WTC11 (cell line): ENCODE results near the gene ZNF827. TPM values are rescaled to one million over a fixed set of nuclear protein-coding genes. Genes with fewer than 3 reads are reported as not detected.

ENCODE experiments used
- ATAC-seq: fragments of 200-7000 bp; cut with Tn5 transposase; 2 replicates; pipeline ENCODE4 v1.10.0; 2021; ENCODE audit warnings: mild to moderate bottlenecking, moderate library complexity
- CTCF ChIA-PET: fragments of 300-600 bp; sonication (Branson Sonifier 250); formaldehyde crosslinking; loops from one replicate; lab custom pipeline; 2021; ENCODE audit warnings: antibody characterized with exemption; lab: Charles Lee
- POLR2A ChIA-PET: fragments of 350-600 bp; sonication (Branson Sonifier 250); formaldehyde crosslinking; loops from one replicate; lab custom pipeline; 2021; ENCODE audit warnings: antibody characterized with exemption; lab: Charles Lee
- DNase-seq: peaks from one replicate; pipeline ENCODE4 v3.0.0; 2021; ENCODE audit warnings: low spot score
- H3K27ac Mint-ChIP-seq: 2 replicates; pipeline ENCODE4 v1.8.0; 2021; ENCODE audit warnings: mixed read lengths
- H3K27me3 Mint-ChIP-seq: 2 replicates; pipeline ENCODE4 v1.8.0; 2021; ENCODE audit warnings: low read depth, mild to moderate bottlenecking, moderate library complexity, mixed read lengths
- H3K36me3 Mint-ChIP-seq: 2 replicates; pipeline ENCODE4 v1.8.0; 2021; ENCODE audit warnings: mixed read lengths
- H3K4me1 Mint-ChIP-seq: 2 replicates; pipeline ENCODE4 v1.8.0; 2022; ENCODE audit warnings: mixed read lengths
- H3K4me3 Mint-ChIP-seq: 2 replicates; pipeline ENCODE4 v1.8.0; 2021; ENCODE audit warnings: mild to moderate bottlenecking, moderate library complexity, mixed read lengths
- H3K9me3 Mint-ChIP-seq: 2 replicates; pipeline ENCODE4 v1.8.0; 2021; ENCODE audit warnings: mixed read lengths
- ATF3 ChIP-seq: sonication (generic); formaldehyde crosslinking; conservative IDR thresholded peaks from 2 replicates; pipeline ENCODE4 v1.8.1; 2022; ENCODE audit warnings: mild to moderate bottlenecking, missing genetic modification reagents
- CREB1 ChIP-seq: sonication (generic); formaldehyde crosslinking; IDR thresholded peaks from 2 replicates; pipeline ENCODE4 v1.8.0; 2023; ENCODE audit warnings: mild to moderate bottlenecking, missing genetic modification reagents
- CTCF ChIP-seq: fragments of 200-600 bp; IDR thresholded peaks from 2 replicates; pipeline ENCODE4 v1.8.0; 2022; ENCODE audit warnings: antibody characterized with exemption
- ERG ChIP-seq: fragments of 250-450 bp; sonication (Bioruptor Pico); IDR thresholded peaks from 2 replicates; pipeline ENCODE4 v1.8.0; 2021; ENCODE audit warnings: mild to moderate bottlenecking
- FOXJ3 ChIP-seq: sonication (generic); formaldehyde crosslinking; IDR thresholded peaks from 2 replicates; pipeline ENCODE4 v1.9.0; 2021; ENCODE audit warnings: missing genetic modification reagents, mild to moderate bottlenecking, borderline replicate concordance
- FOXK1 ChIP-seq: sonication (generic); formaldehyde crosslinking; IDR thresholded peaks from 2 replicates; pipeline ENCODE4 v1.8.0; 2022; ENCODE audit warnings: mild to moderate bottlenecking, moderate library complexity, missing genetic modification reagents
- GRHL2 ChIP-seq: fragments of 250-450 bp; sonication (Bioruptor Pico); IDR thresholded peaks from 2 replicates; pipeline ENCODE4 v1.8.0; 2022; ENCODE audit warnings: mild to moderate bottlenecking, moderate library complexity; ENCODE audit not compliant: insufficient replicate concordance, severe bottlenecking
- HMGXB4 ChIP-seq: sonication (generic); formaldehyde crosslinking; IDR thresholded peaks from 2 replicates; pipeline ENCODE4 v1.8.1; 2023; ENCODE audit warnings: mild to moderate bottlenecking, moderate library complexity, missing genetic modification reagents
- IRF2 ChIP-seq: sonication (generic); formaldehyde crosslinking; IDR thresholded peaks from 2 replicates; pipeline ENCODE4 v1.8.0; 2022; ENCODE audit warnings: low read depth, missing genetic modification reagents, borderline replicate concordance
- KAT7 ChIP-seq: sonication (generic); formaldehyde crosslinking; IDR thresholded peaks from 2 replicates; pipeline ENCODE4 v1.8.1; 2023; ENCODE audit warnings: missing genetic modification reagents, mild to moderate bottlenecking, borderline replicate concordance
- NFE2L1 ChIP-seq: sonication (generic); formaldehyde crosslinking; IDR thresholded peaks from 2 replicates; pipeline ENCODE4 v1.8.1; 2023; ENCODE audit warnings: missing genetic modification reagents
- NR2C2 ChIP-seq: sonication (generic); formaldehyde crosslinking; IDR thresholded peaks from 2 replicates; pipeline ENCODE4 v1.8.0; 2022; ENCODE audit warnings: mild to moderate bottlenecking, missing genetic modification reagents
- STAT6 ChIP-seq: sonication (generic); formaldehyde crosslinking; conservative IDR thresholded peaks from 2 replicates; pipeline ENCODE4 v1.8.1; 2023; ENCODE audit warnings: mild to moderate bottlenecking, low read depth, missing genetic modification reagents, moderate library complexity
- ZNF138 ChIP-seq: sonication (generic); formaldehyde crosslinking; conservative IDR thresholded peaks from 2 replicates; pipeline ENCODE4 v1.8.1; 2022; ENCODE audit warnings: mild to moderate bottlenecking, moderate library complexity, missing genetic modification reagents
- ZNF263 ChIP-seq: sonication (generic); formaldehyde crosslinking; IDR thresholded peaks from 2 replicates; pipeline ENCODE4 v1.8.1; 2022; ENCODE audit warnings: low read depth, mild to moderate bottlenecking, moderate library complexity, missing genetic modification reagents
- ZNF423 ChIP-seq: fragments of 250-450 bp; sonication (Bioruptor Pico); IDR thresholded peaks from 2 replicates; pipeline ENCODE4 v2.1.2; 2022; ENCODE audit warnings: mild to moderate bottlenecking, moderate library complexity
- ZNF512 ChIP-seq: sonication (generic); formaldehyde crosslinking; IDR thresholded peaks from 2 replicates; pipeline ENCODE4 v1.8.1; 2022; ENCODE audit warnings: missing genetic modification reagents, borderline replicate concordance
- ZSCAN18 ChIP-seq: fragments of 250-450 bp; sonication (Bioruptor Pico); IDR thresholded peaks from 2 replicates; pipeline ENCODE4 v2.1.2; 2022; ENCODE audit warnings: mild to moderate bottlenecking, moderate library complexity
- total RNA-seq: library from RNA; stranded (reverse); gene quantifications from 3 replicates; pipeline ENCODE4 v1.2.3, GENCODE V29; 2021
- TF ChIP-seq, protein P1 (sequence below): sonication (generic); formaldehyde crosslinking; IDR thresholded peaks from 2 replicates; pipeline ENCODE4 v1.8.0; 2022; ENCODE audit warnings: mild to moderate bottlenecking, missing genetic modification reagents
- TF ChIP-seq, protein P2 (sequence below): sonication (generic); formaldehyde crosslinking; IDR thresholded peaks from 2 replicates; pipeline ENCODE4 v1.8.0; 2022; ENCODE audit warnings: missing genetic modification reagents

The ZNF827 gene
- total RNA-seq, 1 experiment from 2014 or later = 25.6 TPM

- TF ChIP-seq CTCF = no peak
- TF ChIP-seq ZNF512 (CRISPR knock-in tag) = no peak
- no peak for TF ChIP-seq KAT7 (CRISPR knock-in tag)
- TF ChIP-seq CREB1 (CRISPR knock-in tag) = no peak
- no peak for TF ChIP-seq ZNF138
- TF ChIP-seq, all 79 proteins: peak for 0
These were observed 154.6 kb downstream of the ZNF827 start (continued) for GRCh38 chr4:145784036-145784435.

DNA sequence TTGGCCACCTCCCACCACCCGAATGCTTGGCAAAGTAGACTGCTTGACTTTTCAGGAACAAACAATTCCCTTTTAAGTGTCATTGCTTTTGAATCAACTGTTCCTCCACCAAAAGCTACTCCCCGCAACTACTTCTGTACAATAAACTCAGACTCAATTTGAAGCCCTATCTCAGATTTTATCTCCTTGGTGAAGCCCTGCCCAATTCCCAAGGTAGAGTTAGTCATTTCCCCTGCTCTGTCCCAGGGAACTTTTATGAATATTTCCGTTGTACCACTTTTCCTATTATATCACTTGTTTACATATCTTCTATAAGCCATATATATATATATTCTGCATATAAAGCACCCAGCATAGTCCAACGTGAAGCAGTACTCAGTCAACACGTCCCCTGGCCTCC is 155.9 kb downstream of the ZNF827 start:
- TF ChIP-seq ATF3 (CRISPR knock-in tag) = no peak
- TF ChIP-seq GRHL2 (CRISPR knock-in tag) = no peak
- TF ChIP-seq FOXJ3 (CRISPR knock-in tag) = no peak
- TF ChIP-seq ZNF263 (CRISPR knock-in tag) = no peak
- TF ChIP-seq, protein P1, sequence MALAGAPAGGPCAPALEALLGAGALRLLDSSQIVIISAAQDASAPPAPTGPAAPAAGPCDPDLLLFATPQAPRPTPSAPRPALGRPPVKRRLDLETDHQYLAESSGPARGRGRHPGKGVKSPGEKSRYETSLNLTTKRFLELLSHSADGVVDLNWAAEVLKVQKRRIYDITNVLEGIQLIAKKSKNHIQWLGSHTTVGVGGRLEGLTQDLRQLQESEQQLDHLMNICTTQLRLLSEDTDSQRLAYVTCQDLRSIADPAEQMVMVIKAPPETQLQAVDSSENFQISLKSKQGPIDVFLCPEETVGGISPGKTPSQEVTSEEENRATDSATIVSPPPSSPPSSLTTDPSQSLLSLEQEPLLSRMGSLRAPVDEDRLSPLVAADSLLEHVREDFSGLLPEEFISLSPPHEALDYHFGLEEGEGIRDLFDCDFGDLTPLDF = no peak
- no peak for TF ChIP-seq FOXK1 (CRISPR knock-in tag)
- TF ChIP-seq NR2C2 (CRISPR knock-in tag) = no peak
- TF ChIP-seq STAT6 (CRISPR knock-in tag) = no peak
- TF ChIP-seq ZSCAN18 (CRISPR knock-in tag) = no peak
- TF ChIP-seq IRF2 = no peak
- TF ChIP-seq, protein P2, sequence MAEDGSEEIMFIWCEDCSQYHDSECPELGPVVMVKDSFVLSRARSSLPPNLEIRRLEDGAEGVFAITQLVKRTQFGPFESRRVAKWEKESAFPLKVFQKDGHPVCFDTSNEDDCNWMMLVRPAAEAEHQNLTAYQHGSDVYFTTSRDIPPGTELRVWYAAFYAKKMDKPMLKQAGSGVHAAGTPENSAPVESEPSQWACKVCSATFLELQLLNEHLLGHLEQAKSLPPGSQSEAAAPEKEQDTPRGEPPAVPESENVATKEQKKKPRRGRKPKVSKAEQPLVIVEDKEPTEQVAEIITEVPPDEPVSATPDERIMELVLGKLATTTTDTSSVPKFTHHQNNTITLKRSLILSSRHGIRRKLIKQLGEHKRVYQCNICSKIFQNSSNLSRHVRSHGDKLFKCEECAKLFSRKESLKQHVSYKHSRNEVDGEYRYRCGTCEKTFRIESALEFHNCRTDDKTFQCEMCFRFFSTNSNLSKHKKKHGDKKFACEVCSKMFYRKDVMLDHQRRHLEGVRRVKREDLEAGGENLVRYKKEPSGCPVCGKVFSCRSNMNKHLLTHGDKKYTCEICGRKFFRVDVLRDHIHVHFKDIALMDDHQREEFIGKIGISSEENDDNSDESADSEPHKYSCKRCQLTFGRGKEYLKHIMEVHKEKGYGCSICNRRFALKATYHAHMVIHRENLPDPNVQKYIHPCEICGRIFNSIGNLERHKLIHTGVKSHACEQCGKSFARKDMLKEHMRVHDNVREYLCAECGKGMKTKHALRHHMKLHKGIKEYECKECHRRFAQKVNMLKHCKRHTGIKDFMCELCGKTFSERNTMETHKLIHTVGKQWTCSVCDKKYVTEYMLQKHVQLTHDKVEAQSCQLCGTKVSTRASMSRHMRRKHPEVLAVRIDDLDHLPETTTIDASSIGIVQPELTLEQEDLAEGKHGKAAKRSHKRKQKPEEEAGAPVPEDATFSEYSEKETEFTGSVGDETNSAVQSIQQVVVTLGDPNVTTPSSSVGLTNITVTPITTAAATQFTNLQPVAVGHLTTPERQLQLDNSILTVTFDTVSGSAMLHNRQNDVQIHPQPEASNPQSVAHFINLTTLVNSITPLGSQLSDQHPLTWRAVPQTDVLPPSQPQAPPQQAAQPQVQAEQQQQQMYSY (CRISPR knock-in tag) = no peak
- no peak for TF ChIP-seq HMGXB4 (CRISPR knock-in tag)
- no peak for TF ChIP-seq ERG (CRISPR knock-in tag)
- no peak for TF ChIP-seq ZNF423
- TF ChIP-seq NFE2L1 (CRISPR knock-in tag) = no peak
- ChIA-PET CTCF (no interaction called here), POLR2A (no interaction called here)
- H3K36me3 Mint-ChIP-seq = peaks cover 47% of the 10 kb centered on the region
- peaks cover 18% of the 10 kb centered on the region for H3K9me3 Mint-ChIP-seq
- no peak for DNase-seq
- H3K27ac Mint-ChIP-seq = peak overlapping the region; percentile 46
- H3K27me3 Mint-ChIP-seq = no peaks in the 10 kb centered on the region
- no peak overlapping the region for H3K4me3 Mint-ChIP-seq
- ATAC-seq = no peak
- H3K4me1 Mint-ChIP-seq = peaks cover 45% of the 10 kb centered on the region
